DND-41 (cell line): ENCODE results near the gene DRC7.
A peak's percentile ranks its signal among the peaks of the same experiment; 100 is the strongest.

Experiments
- ATAC-seq: fragments of 200-7000 bp; cut with Tn5 transposase; 3 replicates; pipeline ENCODE4 v1.9.1; 2021; ENCODE audit warnings: low read depth; ENCODE audit not compliant: insufficient read depth
- DNase-seq: peaks from one replicate; pipeline ENCODE4 v3.0.0-alpha.2; 2020
- H2AFZ ChIP-seq: 2 replicates; pipeline ENCODE4 v1.6.0; 2012; ENCODE audit warnings: low read depth, low read length
- H3K27ac ChIP-seq: 2 replicates; pipeline ENCODE4 v1.5.1; 2012; ENCODE audit warnings: low read length, inconsistent platforms
- H3K27me3 ChIP-seq: fragments of 200-600 bp; sonication (generic); 2 replicates; pipeline ENCODE4 v1.6.0; 2012; ENCODE audit warnings: low read length, mild to moderate bottlenecking, inconsistent platforms; ENCODE audit not compliant: insufficient read depth, poor library complexity
- H3K36me3 ChIP-seq: 2 replicates; pipeline ENCODE4 v1.5.1; 2012; ENCODE audit warnings: low read length, inconsistent platforms; ENCODE audit not compliant: insufficient read depth
- H3K4me1 ChIP-seq: 2 replicates; pipeline ENCODE4 v1.5.1; 2012; ENCODE audit warnings: mild to moderate bottlenecking, low read length; ENCODE audit not compliant: insufficient read depth
- H3K4me2 ChIP-seq: 2 replicates; pipeline ENCODE4 v1.6.0; 2012; ENCODE audit warnings: mild to moderate bottlenecking, moderate library complexity, low read length, inconsistent platforms; ENCODE audit not compliant: insufficient read depth
- H3K4me3 ChIP-seq, 2 experiments: fragments of 200-600 bp in 1 of 2; shearing (Covaris generic) in 1 of 2; 2 replicates each; pipeline ENCODE4 v1.5.1; 2012 to 2016; ENCODE audit warnings: inconsistent platforms in 2 of 2, low read length in 2 of 2, mild to moderate bottlenecking in 2 of 2, low read depth in 1 of 2, moderate library complexity in 1 of 2
- H3K79me2 ChIP-seq: 2 replicates; pipeline ENCODE4 v1.6.0; 2012; ENCODE audit warnings: low read length, inconsistent platforms; ENCODE audit not compliant: insufficient read depth
- H3K9ac ChIP-seq: 2 replicates; pipeline ENCODE4 v1.6.0; 2012; ENCODE audit warnings: low read depth, mild to moderate bottlenecking, inconsistent platforms, low read length, moderate library complexity
- H3K9me3 ChIP-seq: 2 replicates; pipeline ENCODE4 v1.5.1; 2012; ENCODE audit warnings: low read length, moderate library complexity, mild to moderate bottlenecking, inconsistent platforms; ENCODE audit not compliant: insufficient read depth, severe bottlenecking
- H4K20me1 ChIP-seq: 2 replicates; pipeline ENCODE4 v1.6.0; 2012; ENCODE audit warnings: low read length; ENCODE audit not compliant: insufficient read depth
- EZH2 ChIP-seq: IDR thresholded peaks from 3 replicates; pipeline ENCODE4 v1.6.1; 2012; ENCODE audit warnings: borderline replicate concordance, low read depth, mild to moderate bottlenecking, moderate library complexity, low read length, inconsistent platforms; ENCODE audit not compliant: severe bottlenecking
- TF ChIP-seq, protein P1 (sequence below): IDR thresholded peaks from 2 replicates; pipeline ENCODE4 v1.5.1; 2012; ENCODE audit warnings: borderline replicate concordance, low read length, moderate library complexity, mild to moderate bottlenecking; ENCODE audit not compliant: poor library complexity, severe bottlenecking; ENCODE audit errors: extremely low read depth

DRC7 gene

DNA sequence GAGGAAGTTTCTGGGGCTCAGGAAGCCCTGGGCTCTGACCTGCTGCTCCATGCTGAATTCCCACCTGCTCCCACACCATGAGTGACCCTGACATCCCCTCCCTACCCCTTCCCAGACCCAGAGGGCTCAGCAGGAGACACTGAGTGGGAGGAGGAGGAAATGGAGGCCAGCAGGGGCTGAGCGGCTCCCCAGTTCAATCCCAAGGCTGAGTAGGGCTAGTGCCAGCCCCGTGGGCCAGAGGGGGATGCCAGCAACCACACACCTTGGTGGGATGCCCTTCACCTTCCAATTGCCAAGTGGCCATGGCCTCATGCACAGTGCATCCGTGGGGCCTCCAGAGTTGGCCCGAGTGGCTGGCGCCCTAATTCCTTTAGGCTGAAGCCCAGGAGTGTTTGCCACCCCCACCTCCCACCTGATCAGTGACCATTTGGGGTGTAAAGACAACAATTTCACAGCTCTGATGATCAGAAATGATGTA, 27.5 kb upstream of the DRC7 start:
- Histone ChIP-seq H3K79me2 (no peaks in the 10 kb centered on the region), H3K36me3 (no peaks in the 10 kb centered on the region), H2AFZ (no peak overlapping the region), H3K4me1 (no peaks in the 10 kb centered on the region), H3K4me3 (no peak overlapping the region), H3K27me3 (peaks cover 2% of the 10 kb centered on the region), H3K9me3 (no peaks in the 10 kb centered on the region), H3K4me2 (no peak overlapping the region), H3K9ac (no peak overlapping the region), H4K20me1 (no peaks in the 10 kb centered on the region), H3K27ac (no peak overlapping the region)
- TF ChIP-seq, protein P1, sequence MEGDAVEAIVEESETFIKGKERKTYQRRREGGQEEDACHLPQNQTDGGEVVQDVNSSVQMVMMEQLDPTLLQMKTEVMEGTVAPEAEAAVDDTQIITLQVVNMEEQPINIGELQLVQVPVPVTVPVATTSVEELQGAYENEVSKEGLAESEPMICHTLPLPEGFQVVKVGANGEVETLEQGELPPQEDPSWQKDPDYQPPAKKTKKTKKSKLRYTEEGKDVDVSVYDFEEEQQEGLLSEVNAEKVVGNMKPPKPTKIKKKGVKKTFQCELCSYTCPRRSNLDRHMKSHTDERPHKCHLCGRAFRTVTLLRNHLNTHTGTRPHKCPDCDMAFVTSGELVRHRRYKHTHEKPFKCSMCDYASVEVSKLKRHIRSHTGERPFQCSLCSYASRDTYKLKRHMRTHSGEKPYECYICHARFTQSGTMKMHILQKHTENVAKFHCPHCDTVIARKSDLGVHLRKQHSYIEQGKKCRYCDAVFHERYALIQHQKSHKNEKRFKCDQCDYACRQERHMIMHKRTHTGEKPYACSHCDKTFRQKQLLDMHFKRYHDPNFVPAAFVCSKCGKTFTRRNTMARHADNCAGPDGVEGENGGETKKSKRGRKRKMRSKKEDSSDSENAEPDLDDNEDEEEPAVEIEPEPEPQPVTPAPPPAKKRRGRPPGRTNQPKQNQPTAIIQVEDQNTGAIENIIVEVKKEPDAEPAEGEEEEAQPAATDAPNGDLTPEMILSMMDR, result no peak
- TF ChIP-seq EZH2, result no peak
- DNase-seq, result no peak
- no peak for ATAC-seq

DNA sequence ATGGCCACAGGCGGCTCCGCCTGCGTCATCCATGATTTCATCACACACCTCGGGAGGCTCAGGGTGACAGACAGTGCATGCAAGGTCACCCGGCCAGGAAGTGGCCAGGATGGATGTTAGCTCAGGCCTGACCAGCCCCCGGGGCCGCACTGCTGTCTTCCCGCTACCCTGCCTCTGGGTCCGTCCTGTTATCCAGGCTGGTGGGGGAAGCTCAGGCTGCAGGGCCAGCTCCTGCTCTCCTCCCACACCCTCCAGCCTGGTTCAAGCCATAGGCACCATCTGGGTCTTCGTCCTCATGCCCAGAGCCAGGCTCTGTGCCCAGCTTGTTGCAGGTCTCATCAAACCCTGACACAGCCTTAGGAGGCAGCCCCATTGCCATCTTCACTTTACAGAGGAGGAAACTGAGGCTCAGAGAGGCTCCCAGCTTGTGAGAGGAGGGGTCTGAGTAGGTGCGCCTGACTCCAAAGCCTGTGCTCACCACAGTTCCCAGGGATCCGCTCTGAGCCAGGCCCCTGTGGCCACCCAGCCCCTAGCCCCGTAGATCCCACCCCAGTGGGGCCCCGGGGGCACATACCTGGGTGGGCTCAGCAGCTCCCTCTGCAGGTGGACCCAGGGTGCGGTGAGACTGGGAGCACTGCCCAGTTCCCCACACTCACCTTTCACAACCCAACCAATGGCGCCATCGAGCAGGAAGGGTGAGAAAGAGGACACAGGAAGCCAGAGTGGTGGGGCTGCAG, 26.9 kb upstream of the DRC7 start:
- no peak overlapping the region for H3K4me3 ChIP-seq
- TF ChIP-seq EZH2, result no peak
- TF ChIP-seq, protein P1, result peak; percentile 44
- H3K36me3 ChIP-seq, result no peaks in the 10 kb centered on the region
- no peak overlapping the region for H2AFZ ChIP-seq
- no peaks in the 10 kb centered on the region for H3K9me3 ChIP-seq
- no peaks in the 10 kb centered on the region for H4K20me1 ChIP-seq
- ATAC-seq, result 0 out of 3 replicates have a peak, but pooled peaks have one; percentile 35
- no peaks in the 10 kb centered on the region for H3K4me1 ChIP-seq
- H3K9ac ChIP-seq, result no peak overlapping the region
- no peak overlapping the region for H3K27ac ChIP-seq
- H3K79me2 ChIP-seq, result no peaks in the 10 kb centered on the region
- peaks cover 4% of the 10 kb centered on the region for H3K27me3 ChIP-seq
- no peak overlapping the region for H3K4me2 ChIP-seq
- DNase-seq, result no peak

DNA sequence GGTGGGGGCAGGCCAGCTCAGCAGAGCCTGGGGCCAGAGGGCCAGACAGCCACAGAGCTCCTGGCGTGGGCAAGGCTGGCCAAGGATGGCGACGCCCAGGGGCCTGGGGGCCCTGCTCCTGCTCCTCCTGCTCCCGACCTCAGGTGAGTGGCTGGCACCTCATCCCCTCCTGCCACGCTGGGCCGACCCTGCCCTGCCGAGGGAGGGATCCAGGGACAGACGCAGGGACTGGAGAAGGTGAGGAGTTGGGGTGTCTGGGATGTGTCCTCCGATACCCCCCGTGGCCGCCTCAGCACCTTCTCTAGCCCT, 26.4 kb upstream of the DRC7 start, which contains the start of gene ADGRG3:
Gene ADGRG3 (plus strand): TSS at position 44 of the 309 bp plus-strand sequence. CDS start 42 bp downstream, at position 86.
- Histone ChIP-seq H3K79me2 (no peaks in the 10 kb centered on the region), H4K20me1 (no peaks in the 10 kb centered on the region), H3K27ac (no peak within 1 kb of the TSS), H3K4me1 (no peaks in the 10 kb centered on the region), H3K9ac (no peak within 1 kb of the TSS), H3K4me3 (no peak within 1 kb of the TSS), H3K27me3 (peaks cover 10% of the 10 kb centered on the region), H3K36me3 (no peaks in the 10 kb centered on the region), H2AFZ (no peak within 1 kb of the TSS), H3K4me2 (no peak within 1 kb of the TSS), H3K9me3 (no peaks in the 10 kb centered on the region)
- TF ChIP-seq, protein P1, result no peak
- TF ChIP-seq EZH2, result no peak
- DNase-seq, result no peak
- ATAC-seq, result no peak
